NCI-H226 (cell line): Measurements from ENCODE around the gene RPL31.

ENCODE experiments used
- DNase-seq: peaks from one replicate; pipeline ENCODE4 v3.0.0-alpha.2; 2015

Gene RPL31

DNA sequence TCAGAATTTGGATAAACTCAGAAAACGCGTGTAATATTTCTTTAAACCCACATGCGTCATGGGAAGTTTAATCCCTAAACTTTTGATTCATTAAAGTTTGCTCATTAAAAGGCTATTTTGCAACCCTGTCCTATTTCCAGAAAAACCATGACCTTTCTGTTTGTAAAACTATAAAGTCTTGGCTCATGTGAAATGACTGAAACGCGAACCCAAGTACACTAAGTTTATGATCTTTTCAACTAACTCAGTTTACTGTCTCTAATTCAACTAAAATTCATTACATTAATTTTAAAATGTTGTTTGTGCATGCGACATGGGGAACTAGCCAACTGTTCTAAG is 3.9 kb upstream of the RPL31 start:
- DNase-seq, result no peak

DNA sequence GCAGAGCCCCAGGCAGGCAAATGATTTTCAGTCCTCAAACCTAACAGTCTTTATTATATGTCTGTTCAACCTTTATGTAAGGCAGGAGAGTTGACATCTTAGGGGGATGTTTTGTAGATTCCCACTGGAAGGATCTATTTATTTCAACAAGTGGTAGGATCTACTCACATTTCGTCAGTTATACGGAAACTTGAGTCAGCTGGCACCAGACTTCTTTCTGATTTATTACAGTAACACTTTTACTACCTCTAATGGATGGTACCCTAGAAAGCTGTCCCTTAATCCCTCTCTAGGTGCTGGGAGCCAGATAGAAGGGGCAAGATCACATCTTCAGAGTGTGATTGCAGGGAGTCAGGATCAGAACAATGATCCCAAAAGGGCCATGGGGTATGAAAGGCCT is 2.1 kb upstream of the RPL31 start:
- no peak for DNase-seq

DNA sequence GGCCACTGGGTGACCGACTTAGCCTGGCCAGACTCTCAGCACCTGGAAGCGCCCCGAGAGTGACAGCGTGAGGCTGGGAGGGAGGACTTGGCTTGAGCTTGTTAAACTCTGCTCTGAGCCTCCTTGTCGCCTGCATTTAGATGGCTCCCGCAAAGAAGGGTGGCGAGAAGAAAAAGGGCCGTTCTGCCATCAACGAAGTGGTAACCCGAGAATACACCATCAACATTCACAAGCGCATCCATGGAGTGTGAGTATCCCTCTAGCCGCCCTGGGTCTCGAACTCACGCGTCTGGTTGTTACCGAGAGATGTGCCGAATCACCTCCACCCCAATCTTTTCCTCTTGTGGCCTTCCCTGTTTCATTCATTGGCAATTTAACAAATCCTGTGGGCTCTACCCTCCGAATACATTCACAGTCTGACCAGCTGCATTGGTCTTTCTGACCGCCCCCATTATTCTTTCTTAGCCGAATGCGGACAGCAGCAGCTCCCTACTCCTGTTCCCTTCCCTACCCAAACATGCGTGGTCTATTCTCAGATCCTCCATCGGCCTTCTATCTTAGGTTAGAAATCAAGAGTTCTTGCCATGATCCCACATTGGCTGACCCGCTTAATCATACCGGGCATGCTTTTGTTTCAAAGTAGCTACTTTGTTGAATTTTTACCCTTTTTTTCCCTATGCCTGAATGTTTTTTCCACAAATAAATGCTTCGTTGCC is 631 bp downstream of the RPL31 start:
- DNase-seq, result no peak

DNA sequence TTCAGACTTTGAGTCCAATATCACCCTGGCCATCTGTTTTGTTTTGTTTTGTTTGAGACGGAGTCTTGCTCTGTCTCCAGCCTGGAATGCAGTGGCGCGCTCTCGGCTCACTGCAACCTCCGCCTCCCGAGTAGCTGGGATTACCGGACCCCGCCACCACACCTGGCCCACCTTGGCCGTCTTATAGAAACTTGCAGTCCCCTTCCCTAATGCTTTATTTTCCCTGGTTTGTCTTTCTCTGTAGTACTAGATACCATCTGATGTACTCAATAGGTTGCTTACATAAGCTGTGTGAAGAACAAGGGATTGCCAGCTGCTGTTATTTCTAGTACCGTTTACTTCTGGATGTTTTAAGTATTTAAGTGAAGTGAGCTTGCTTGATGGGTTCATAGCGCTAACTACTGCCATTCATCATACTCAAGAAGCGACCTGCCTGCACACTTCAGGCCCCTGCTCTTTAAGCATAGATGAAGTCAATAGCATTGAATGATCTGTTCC is 1.2 kb downstream of the RPL31 start:
- no peak for DNase-seq

DNA sequence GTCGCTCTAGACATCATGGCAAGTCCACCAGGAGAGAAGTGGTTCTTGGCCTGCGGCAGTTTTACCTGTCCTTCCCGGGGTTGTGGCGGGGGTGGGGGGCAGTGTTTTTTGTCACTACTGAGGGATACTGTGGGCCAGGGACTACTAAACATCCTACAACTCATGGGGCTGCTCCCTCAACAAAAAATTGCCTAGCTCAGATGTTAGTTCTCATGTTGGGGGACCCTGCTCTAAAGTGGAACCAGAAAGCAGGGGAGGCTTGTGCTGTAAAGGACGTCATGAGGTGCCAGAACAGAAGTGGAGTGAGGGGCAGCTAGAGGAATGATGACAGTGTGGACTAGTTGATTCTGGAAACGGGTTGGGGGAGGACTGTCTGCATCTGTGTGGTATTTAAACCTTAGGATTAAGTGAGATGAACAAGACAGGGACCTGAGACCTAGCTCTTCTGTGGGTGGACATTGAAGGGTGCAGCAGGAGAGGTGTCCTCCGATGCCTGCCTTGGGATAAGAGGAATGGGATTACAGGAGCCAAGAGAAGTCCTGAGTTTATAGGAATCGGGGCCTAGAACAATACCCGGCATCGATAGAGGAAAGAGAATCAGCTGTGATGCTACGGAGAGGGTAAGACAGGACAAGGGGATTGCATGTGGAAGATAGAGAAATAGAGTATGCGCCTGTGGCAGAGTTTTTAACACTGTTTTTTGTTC is 2.7 kb downstream of the RPL31 start:
- DNase-seq, result no peak

DNA sequence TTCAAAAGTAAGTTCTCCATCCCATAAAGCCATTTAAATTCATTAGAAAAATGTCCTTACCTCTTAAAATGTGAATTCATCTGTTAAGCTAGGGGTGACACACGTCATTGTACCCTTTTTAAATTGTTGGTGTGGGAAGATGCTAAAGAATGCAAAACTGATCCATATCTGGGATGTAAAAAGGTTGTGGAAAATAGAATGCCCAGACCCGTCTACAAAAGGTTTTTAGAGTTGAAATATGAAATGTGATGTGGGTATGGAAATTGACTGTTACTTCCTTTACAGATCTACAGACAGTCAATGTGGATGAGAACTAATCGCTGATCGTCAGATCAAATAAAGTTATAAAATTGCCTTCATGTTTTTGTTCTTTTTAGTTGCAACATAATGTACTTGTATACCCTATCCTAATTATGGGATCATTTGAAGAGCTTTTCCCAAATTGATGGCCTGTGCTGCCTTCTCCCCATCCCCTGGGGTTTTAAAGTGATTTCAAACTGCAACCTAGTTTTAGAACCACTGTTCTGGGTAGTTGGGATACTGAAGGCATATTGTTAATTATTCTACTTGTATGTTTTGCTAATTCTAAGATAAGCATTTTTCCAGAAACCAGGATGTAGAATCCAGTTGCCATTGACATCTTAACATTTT is 4.1 kb downstream of the RPL31 start:
- DNase-seq, result no peak

DNA sequence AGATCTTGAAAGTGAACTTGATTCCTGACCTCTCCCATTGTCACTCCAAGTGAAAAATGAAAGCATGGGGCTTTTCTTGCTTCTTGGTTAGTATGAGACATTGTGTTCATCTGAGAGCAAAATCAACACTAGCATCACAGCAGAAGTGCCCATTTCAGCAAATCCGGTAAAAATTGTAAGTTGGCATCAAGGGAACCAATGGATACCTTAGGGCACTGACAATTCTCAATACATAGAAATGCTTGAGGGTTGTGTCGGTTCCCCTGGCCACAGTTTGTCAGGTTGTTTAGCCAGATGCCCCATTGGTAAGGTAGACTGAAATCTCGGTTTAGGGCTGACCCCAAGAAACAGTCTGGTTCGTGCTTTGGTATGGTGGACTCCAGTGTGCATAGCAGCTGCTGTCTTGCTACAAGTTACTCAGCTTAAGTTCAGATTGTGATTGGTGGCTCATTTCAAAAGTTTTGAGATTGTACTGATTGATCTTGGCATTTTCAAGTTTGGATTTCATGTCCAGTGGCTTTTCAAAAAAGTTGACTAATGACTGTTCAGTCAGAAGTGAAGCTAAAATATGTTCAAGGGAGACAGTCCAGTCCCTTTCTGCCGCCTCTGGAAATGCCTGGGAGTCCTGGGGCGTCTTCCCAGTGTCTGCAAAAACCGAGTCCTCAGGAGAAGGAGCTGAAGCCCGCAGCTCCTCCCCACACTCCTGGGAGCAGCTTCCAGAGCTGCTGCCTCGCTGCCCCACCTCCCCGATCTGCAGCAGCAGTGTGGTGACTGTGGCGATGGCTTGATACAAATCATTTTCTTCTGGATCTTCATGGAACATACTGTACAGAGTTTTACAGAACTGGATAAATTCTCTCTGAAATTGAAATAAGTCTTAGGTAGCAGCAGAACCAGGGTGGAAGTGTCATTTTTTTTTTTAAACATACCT is 5.6 kb downstream of the RPL31 start:
- DNase-seq, result no peak

DNA sequence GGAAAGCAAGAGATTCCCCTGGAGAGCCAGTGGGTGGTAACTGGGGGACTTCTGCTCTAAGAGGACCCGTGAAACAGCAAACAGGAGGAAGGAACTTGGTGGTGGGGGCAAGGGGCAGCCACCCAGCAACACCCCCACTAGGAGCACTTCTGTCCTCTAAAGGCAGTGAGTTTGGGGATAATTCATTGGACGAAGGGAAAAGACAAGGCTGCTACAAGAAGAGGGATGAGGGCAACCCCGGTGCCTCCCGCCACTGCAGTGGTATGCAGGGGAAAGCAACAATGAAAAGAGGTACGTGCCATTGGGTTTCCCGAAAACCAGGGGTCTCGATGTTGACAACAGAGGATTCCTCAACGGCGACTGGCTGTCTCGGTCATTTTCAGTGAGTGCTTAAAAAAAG is 9.1 kb downstream of the RPL31 start:
- DNase-seq, result no peak

DNA sequence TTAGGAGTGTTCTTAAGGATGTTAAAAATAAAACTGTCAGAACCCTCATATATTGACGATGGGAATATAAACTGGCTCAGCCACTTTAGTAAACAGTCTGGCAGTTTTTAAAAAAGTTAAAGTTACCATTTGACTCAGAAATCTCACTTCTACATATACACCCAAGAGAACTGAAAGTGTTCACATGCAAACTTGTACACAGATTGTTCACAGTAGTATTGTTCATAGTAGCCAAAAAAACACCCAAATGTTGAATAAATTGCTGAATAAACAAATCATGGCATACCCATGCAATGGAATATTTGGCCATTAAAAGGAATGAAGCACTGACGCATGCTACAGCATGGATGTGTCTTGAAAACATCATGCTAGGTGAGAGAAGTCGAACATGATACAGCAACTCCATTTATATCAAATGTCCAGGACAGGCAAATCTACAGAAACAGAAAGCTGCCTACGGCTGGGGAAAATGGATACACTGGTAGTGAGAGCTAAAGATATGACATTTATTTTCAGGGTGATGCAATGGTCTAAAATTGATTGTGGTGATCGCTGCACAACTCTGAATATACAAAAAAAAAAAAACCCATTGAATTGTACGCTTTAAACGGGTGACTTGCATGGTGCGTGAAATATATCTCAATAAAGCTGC is 10.1 kb downstream of the RPL31 start:
- no peak for DNase-seq

DNA sequence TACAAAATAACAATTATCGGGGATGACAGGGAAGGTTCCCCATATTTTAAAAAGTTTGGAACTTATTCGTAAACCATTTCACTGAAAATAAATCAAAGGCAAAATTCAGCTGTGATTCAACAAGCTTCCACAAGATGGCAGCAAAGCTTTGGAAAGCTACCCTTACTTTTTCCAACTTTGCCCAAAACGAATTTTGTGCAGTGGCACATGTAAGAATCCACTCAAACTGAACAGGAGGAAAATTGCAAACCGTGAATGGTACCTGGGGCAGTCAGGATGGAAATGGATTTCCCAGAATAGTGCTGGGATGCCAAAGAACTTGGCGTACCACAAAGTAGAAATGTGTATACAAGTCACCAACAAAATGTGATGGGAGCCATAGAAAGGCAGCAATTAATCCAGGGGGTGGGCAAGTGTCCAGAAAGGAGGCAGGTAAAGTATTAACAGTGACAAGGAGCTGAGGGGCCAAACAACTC is 10.7 kb downstream of the RPL31 start:
- no peak for DNase-seq

DNA sequence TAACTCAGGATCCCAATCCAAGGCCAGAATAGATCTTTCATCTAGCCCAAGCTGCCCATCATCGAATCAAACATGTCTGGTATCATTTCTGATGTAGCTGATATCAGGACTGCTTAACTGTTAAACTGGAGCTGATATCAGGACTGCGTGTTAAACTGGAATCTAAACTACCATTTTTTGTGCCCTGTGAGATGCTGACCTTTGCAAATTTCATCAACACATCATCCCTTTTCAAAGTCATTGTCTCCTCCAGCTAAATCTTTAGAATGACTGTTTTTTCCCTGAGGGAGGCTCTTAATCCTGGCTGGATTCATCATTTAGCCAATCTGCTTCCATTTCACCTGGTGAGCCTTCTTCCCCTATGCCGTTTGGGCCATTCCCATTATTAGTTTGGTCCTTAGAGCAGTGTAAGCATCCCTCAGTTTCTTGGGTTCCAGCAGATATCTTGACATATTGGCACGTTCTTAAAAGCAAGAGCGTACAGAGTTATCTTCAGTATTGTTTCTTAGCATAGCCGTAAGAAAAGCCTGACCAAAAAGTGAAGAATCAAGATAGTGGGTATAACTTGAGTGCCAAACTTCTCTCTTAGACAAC is 12.3 kb downstream of the RPL31 start:
- no peak for DNase-seq

DNA sequence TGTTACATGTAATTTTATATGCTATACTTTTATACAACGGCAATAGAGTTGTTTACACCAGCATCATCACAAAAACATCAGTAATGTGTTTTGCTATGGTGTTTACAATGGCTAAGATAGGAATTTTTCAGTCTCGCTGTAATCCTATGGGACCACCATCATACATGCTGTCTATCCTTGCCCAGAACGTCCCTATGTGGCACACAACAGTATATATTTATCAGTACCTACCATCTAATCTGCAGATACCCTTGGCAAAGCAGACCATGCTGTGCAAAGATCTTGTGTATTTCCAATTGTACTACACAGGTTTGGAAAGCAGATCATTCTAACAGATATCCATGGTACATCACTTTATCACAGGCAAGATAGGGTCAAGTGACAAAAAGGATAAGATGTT is 15.3 kb downstream of the RPL31 start:
- DNase-seq, result no peak

DNA sequence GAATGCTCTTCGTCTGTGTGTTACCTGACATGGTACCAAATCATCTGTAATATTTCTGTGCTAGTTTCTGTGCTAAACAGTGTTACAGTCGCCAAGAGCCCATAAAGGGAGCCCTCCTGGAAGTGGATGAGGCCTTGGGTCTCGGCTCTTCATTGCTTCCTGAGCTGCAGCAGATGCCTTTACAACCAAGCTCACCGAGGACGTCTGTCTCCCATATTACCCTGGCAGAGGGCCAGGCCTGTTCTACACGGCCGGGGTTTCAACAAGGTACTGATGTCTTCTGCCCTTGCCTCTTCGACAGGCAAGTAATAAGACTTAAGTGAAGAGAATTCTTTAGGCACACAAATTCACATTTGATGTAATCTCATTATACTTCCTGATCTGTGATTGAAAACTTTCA is 16.8 kb downstream of the RPL31 start:
- no peak for DNase-seq

DNA sequence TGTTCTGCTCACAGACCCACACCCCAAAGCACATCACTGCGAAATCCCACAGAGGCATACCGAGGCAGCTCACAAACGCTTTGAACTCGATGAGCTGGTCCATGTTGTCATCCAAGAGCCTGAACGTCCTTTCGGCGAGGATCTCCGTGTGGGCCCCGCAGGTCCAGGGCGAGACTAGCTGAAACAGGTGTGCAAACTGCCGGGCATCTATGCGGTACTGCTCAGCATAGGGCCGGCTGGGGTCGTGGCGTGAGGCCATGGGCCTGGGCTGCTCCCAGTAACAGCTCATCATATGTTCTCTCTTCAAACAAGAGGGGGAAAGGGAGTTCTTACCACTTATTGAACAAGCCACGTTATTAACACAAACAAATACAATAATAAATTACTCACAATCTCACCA is 20.1 kb downstream of the RPL31 start:
- DNase-seq, result no peak

DNA sequence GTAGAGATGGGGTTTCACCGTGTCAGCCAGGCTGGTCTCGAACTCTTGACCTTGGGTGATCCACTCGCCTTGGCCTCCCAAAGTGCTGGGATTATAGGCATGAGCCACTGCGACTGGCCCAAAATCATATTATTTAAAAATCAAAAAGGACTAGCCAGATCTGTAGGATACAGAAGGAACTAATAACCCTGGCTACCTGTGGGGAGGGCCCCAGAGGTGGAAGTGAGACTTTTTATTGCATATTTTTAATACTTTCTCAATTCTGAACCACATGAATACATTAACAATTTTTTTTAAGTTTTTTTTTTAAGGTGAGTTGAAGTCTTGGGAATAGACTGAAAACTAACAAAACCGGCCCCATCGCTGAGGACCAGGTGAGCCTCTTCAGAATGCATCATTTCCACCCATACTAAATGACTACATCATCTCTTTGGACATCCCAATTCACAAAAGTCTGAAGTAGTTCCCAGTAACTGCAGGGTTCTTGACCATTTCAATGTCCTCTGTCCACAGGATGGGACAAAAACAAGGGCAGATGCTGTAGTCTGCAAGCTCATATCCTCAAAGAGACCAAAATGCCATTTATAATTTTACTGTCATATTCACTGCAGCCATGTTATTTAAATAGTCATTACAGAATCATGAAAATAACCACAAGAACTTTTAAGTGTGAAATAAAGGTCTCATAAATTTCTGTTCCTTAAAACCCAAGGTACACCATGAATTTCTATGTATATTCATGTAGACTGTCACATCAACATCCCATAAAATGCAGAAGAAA is 21.4 kb downstream of the RPL31 start:
- DNase-seq, result no peak

DNA sequence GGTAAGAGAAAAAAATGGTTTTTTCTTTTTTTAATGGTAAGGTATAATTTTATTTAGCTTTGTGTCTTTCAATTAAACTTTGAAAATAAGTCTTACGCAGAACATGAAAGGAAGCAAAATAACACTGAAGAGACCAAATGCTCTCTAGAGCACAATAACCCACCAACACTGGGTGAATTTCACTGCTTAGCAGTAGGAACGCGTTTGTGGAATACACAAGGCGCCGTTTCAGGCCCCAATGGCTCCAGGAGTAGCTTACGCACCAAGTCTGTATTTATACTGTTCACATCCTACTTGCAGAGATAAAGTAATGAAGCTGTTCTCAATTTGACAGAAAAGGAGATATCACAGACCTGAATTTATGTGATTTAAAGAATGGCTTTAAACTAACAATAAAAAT is 23.5 kb downstream of the RPL31 start:
- DNase-seq, result no peak

DNA sequence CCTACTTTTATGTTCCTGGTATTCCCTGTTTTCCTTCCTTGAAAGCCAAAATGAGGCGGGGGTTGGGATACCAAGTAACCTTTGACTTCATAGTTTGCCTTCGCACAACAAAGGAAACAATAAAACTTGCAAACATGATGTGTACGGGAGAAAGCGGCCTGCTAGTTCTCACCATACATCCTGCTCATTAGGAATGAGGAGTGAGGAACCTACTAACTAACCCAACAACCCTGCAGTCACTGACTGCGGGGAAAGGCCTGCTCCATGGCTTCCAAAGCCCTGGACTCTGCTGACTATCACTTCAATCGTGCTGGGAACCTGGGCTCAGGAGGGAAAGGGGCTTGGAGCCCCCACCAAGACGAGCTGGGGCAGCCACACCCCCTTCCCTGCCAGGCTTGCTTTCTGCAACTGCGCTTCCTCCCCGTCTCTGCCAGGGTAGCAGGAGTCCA is 24.2 kb downstream of the RPL31 start:
- DNase-seq, result no peak

DNA sequence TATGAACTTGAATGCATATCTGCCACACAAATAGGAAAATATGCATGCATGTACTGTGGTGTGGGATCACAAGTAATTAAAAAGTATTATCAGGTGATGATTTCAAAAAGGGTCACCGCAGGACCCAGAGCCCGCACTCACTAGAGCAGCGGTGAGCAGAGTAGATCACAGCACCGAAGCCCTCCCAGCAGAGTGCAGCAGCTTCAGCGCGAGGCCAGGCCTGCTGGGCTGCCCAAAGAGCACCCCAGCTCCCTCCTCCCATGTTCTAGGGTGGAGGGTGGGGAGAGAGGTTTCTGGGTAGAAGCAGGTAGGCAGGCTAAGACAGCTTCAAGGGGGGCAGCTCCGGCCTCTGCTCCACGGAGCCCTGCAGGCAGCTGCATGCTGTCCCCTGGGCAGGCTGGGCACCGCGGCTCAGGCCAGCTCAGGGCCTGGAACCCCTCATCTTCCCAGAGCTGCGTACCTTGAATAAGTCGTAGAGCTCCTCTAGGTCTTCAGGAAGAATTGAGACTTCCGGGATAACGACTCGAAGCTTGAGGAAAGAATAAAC is 24.9 kb downstream of the RPL31 start:
- DNase-seq, result no peak

DNA sequence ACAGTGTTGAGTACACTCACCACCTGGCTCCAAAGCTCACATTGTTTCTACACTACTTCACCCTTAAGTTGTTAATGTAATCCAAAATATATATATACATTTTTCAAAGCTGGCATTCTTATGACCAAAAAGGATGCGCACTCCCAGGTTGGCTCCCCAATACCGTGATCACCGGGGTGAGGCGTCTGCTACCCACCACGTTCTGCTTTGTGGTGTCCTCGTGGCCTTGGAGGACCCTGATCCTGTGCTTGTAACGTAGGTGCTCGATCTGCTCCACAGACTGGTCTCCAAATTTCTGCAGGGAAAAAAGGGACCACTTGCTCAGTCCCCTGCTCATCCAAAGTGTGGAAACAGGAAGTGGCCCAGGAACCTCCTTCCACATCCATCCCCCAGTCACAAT is 25.8 kb downstream of the RPL31 start:
- DNase-seq, result no peak

DNA sequence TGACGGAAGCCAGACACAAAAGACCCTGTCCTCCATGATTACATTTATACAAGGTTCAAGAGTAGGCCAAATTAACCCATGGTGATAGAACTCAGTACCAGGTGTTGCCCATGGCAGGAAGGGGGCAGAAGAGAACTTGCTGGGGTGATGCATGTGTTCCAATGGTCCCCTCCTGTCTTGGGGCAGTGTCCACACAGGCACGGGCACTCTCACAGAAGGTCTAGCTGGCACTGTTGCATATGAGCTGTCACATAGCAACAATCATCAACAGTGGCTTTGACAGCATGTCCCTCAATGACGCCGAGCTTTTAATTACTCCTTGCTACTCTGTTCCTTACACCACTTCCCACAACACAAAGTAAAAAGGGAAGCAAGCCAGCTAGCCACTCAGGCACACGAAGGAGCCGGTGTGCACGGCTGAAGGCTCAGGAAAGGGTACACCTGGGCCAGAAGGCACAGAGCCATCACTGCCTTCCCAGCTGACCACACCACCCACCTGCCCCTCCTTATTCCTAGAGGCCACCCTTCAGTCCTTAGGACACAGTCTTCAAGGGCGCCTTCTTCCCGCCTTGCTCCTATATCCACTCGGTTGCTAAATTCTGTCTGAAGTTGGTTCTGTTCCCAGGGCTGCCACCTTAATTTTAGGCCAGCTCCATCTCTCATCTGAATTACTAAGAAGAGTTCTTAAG is 28.9 kb downstream of the RPL31 start:
- no peak for DNase-seq
